Forelimb muscle (tissue), 1 donor: Measurements from ENCODE around the gene POTED. TPM values are rescaled to one million over a fixed set of nuclear protein-coding genes. Genes with fewer than 3 reads are reported as not detected.
"Not testable (repeated sequence)": the region's sequence is repeated elsewhere in the genome, so short reads cannot be mapped to it uniquely, and the experiment has no call there.

Experiments
- DNase-seq: peaks from one replicate; pipeline ENCODE4 v3.0.0-alpha.2; 2013; ENCODE audit warnings: low read depth
- polyA plus RNA-seq: library from polyadenylated mRNA; unstranded; fragments of 120-200 nt; gene quantifications from one replicate; pipeline ENCODE4 v1.2.1, GENCODE V29; 2013; ENCODE audit not compliant: insufficient read length

POTED gene
- not detected for polyA plus RNA-seq

GRCh38 chr21:13609477-13609876 is at the start of gene POTED:
TSS of gene POTED (plus strand) at chr21:13609777. CDS start at chr21:13610229, 452 bp downstream.
- DNase-seq: not testable (repeated sequence)

- not testable (repeated sequence) for DNase-seq
Measured at GRCh38 chr21:13650101-13650500, 40.5 kb downstream of the POTED start.

- DNase-seq: not testable (repeated sequence)
Measured at GRCh38 chr21:13651746-13652145, 42.2 kb downstream of the POTED start.
